Loucy (cell line): ENCODE data around the gene ARHGAP15.

Experiments used
- EZH2phosphoT487 ChIP-seq: fragments of 200-600 bp; IDR thresholded peaks from 2 replicates; pipeline ENCODE4 v1.6.1; 2018; ENCODE audit warnings: antibody characterized with exemption, mild to moderate bottlenecking, moderate library complexity, borderline replicate concordance
- TF ChIP-seq, protein P1 (sequence below): fragments of 200-600 bp; sonication (generic); conservative IDR thresholded peaks from 2 replicates; pipeline ENCODE4 v1.5.1; 2014; ENCODE audit warnings: mild to moderate bottlenecking, antibody characterized with exemption, low read length

- TF ChIP-seq, protein P1, sequence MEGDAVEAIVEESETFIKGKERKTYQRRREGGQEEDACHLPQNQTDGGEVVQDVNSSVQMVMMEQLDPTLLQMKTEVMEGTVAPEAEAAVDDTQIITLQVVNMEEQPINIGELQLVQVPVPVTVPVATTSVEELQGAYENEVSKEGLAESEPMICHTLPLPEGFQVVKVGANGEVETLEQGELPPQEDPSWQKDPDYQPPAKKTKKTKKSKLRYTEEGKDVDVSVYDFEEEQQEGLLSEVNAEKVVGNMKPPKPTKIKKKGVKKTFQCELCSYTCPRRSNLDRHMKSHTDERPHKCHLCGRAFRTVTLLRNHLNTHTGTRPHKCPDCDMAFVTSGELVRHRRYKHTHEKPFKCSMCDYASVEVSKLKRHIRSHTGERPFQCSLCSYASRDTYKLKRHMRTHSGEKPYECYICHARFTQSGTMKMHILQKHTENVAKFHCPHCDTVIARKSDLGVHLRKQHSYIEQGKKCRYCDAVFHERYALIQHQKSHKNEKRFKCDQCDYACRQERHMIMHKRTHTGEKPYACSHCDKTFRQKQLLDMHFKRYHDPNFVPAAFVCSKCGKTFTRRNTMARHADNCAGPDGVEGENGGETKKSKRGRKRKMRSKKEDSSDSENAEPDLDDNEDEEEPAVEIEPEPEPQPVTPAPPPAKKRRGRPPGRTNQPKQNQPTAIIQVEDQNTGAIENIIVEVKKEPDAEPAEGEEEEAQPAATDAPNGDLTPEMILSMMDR: no peak
- no peak for TF ChIP-seq EZH2phosphoT487
These were observed 435.2 kb downstream of the ARHGAP15 start for GRCh38 chr2:143564419-143564818.
